HEK293 (cell line): ENCODE data around the gene STUM.
"Not testable (repeated sequence)": the region's sequence is repeated elsewhere in the genome, so short reads cannot be mapped to it uniquely, and the experiment has no call there.

Source experiments
- CTCF ChIA-PET: fragments of 350-600 bp; formaldehyde crosslinking; extraction: SDS; loops from one replicate; lab custom pipeline; 2021; ENCODE audit warnings: antibody characterized with exemption; lab: Yijun Ruan, JAX
- POLR2A ChIA-PET: fragments of 300-600 bp; formaldehyde crosslinking; extraction: SDS; loops from one replicate; lab custom pipeline; 2020; ENCODE audit warnings: antibody characterized with exemption, inconsistent platforms; lab: Yijun Ruan, JAX
- H3K27ac ChIP-seq: fragments of 200-500 bp; sonication (Bioruptor generic); 2 replicates; pipeline ENCODE4 v1.5.1; 2014; ENCODE audit warnings: low read depth, low read length, control low read depth, inconsistent platforms; ENCODE audit errors: extremely low read depth
- H3K36me3 ChIP-seq, 2 experiments: fragments of 200-500 bp in 1 of 2; sonication (Bioruptor generic) in 1 of 2; 1 replicate in 1 of 2; 2 replicates in 1 of 2; pipeline ENCODE4 v1.5.1; 2014 to 2017; ENCODE audit warnings: inconsistent platforms in 2 of 2, low read length in 2 of 2; ENCODE audit not compliant: control insufficient read depth in 2 of 2, insufficient read depth in 1 of 2
- H3K4me1 ChIP-seq: fragments of 200-500 bp; sonication (Bioruptor generic); 2 replicates; pipeline ENCODE4 v1.5.1; 2014; ENCODE audit warnings: mild to moderate bottlenecking, low read length, inconsistent platforms; ENCODE audit not compliant: control insufficient read depth, insufficient read depth
- H3K4me3 ChIP-seq: 2 replicates; pipeline ENCODE4 v1.5.1; 2011; ENCODE audit warnings: low read depth, mild to moderate bottlenecking, control low read depth, low read length, moderate library complexity
- H3K9me3 ChIP-seq: fragments of 200-500 bp; sonication (Bioruptor generic); 2 replicates; pipeline ENCODE4 v1.5.1; 2014; ENCODE audit warnings: low read depth, low read length, inconsistent platforms; ENCODE audit not compliant: control insufficient read depth, insufficient read depth
- ATF2 ChIP-seq: fragments of 450-650 bp; formaldehyde crosslinking; IDR thresholded peaks from 2 replicates; pipeline ENCODE4 v1.5.1; 2016; ENCODE audit warnings: missing biosample characterization, missing genetic modification characterization, low read depth
- BCL11A ChIP-seq: fragments of 450-650 bp; formaldehyde crosslinking; IDR thresholded peaks from 2 replicates; pipeline ENCODE4 v1.5.1; 2016; ENCODE audit warnings: low read depth, missing biosample characterization, missing genetic modification characterization
- GFI1B ChIP-seq: fragments of 450-650 bp; formaldehyde crosslinking; IDR thresholded peaks from 2 replicates; pipeline ENCODE4 v1.5.1; 2016; ENCODE audit warnings: missing biosample characterization, missing genetic modification characterization
- INSM2 ChIP-seq: fragments of 450-650 bp; formaldehyde crosslinking; IDR thresholded peaks from 2 replicates; pipeline ENCODE4 v1.5.1; 2016; ENCODE audit warnings: missing biosample characterization, missing genetic modification characterization
- KLF10 ChIP-seq: fragments of 450-650 bp; IDR thresholded peaks from 2 replicates; pipeline ENCODE4 v1.5.1; 2018; ENCODE audit warnings: missing biosample characterization, mild to moderate bottlenecking, missing genetic modification characterization
- KLF7 ChIP-seq: fragments of 450-650 bp; formaldehyde crosslinking; IDR thresholded peaks from 2 replicates; pipeline ENCODE4 v1.5.1; 2016; ENCODE audit warnings: missing biosample characterization, missing genetic modification characterization, borderline replicate concordance
- MYNN ChIP-seq: fragments of 450-650 bp; formaldehyde crosslinking; IDR thresholded peaks from 2 replicates; pipeline ENCODE4 v1.5.1; 2016; ENCODE audit warnings: missing biosample characterization, missing genetic modification characterization, borderline replicate concordance
- PRDM6 ChIP-seq: fragments of 450-650 bp; formaldehyde crosslinking; IDR thresholded peaks from 2 replicates; pipeline ENCODE4 v1.5.1; 2017; ENCODE audit warnings: missing biosample characterization, missing genetic modification characterization
- ZBTB26 ChIP-seq: fragments of 450-650 bp; formaldehyde crosslinking; optimal IDR thresholded peaks from 2 replicates; pipeline ENCODE3; 2016; ENCODE audit warnings: missing biosample characterization, mild to moderate bottlenecking, missing genetic modification characterization
- ZFHX2 ChIP-seq: fragments of 450-650 bp; formaldehyde crosslinking; conservative IDR thresholded peaks from 2 replicates; pipeline ENCODE4 v1.5.1; 2016; ENCODE audit warnings: missing biosample characterization, missing genetic modification characterization
- ZNF121 ChIP-seq: fragments of 450-650 bp; formaldehyde crosslinking; IDR thresholded peaks from 2 replicates; pipeline ENCODE4 v1.5.1; 2016; ENCODE audit warnings: missing biosample characterization, missing genetic modification characterization
- ZNF157 ChIP-seq: fragments of 450-650 bp; formaldehyde crosslinking; IDR thresholded peaks from 2 replicates; pipeline ENCODE4 v1.5.1; 2016; ENCODE audit warnings: missing biosample characterization, missing genetic modification characterization
- ZNF174 ChIP-seq: fragments of 450-650 bp; formaldehyde crosslinking; IDR thresholded peaks from 2 replicates; pipeline ENCODE4 v1.5.0; 2017; ENCODE audit warnings: missing biosample characterization, mild to moderate bottlenecking, missing genetic modification characterization
- ZNF311 ChIP-seq: fragments of 450-650 bp; formaldehyde crosslinking; IDR thresholded peaks from 2 replicates; pipeline ENCODE4 v1.5.1; 2017; ENCODE audit warnings: missing biosample characterization, missing genetic modification characterization, borderline replicate concordance
- ZNF513 ChIP-seq: fragments of 450-650 bp; IDR thresholded peaks from 2 replicates; pipeline ENCODE4 v1.5.1; 2018; ENCODE audit warnings: missing biosample characterization, missing genetic modification characterization
- ZNF529 ChIP-seq: fragments of 450-650 bp; formaldehyde crosslinking; IDR thresholded peaks from 2 replicates; pipeline ENCODE4 v1.5.1; 2017; ENCODE audit warnings: missing genetic modification characterization, missing biosample characterization; ENCODE audit not compliant: insufficient replicate concordance
- ZNF658 ChIP-seq: fragments of 450-650 bp; formaldehyde crosslinking; IDR thresholded peaks from 2 replicates; pipeline ENCODE4; 2016; ENCODE audit warnings: missing biosample characterization, missing genetic modification characterization
- ZNF670 ChIP-seq: fragments of 450-650 bp; formaldehyde crosslinking; IDR thresholded peaks from 2 replicates; pipeline ENCODE4 v1.5.1; 2016; ENCODE audit warnings: missing biosample characterization, missing genetic modification characterization, low read depth
- ZNF830 ChIP-seq: fragments of 450-650 bp; IDR thresholded peaks from 2 replicates; pipeline ENCODE4 v1.5.0; 2018; ENCODE audit warnings: missing biosample characterization, missing genetic modification characterization, low read depth, mild to moderate bottlenecking, moderate library complexity
- ZNF837 ChIP-seq: fragments of 450-650 bp; formaldehyde crosslinking; IDR thresholded peaks from 2 replicates; pipeline ENCODE4 v1.5.1; 2016; ENCODE audit warnings: missing biosample characterization, missing genetic modification characterization
- ZSCAN18 ChIP-seq: fragments of 450-650 bp; formaldehyde crosslinking; IDR thresholded peaks from 2 replicates; pipeline ENCODE4 v1.5.1; 2016; ENCODE audit warnings: missing biosample characterization, missing genetic modification characterization

Gene STUM

GRCh38 chr1:226617719-226618118, 69.2 kb downstream of the STUM start:
- H3K36me3 ChIP-seq, H3K4me3 ChIP-seq, POLR2A ChIA-PET, H3K4me1 ChIP-seq, H3K27ac ChIP-seq, H3K9me3 ChIP-seq: not testable (repeated sequence)
- peak; percentile 83 for TF ChIP-seq ZNF121 (tag by site-specific recombination)
- CTCF ChIA-PET, result interaction anchor here (1.6 to 5.0 kb wide), 2 partner anchors 9 to 10 kb away, joined by 5 to 26 read pairs; no protein-coding TSS in a partner anchor

GRCh38 chr1:226618380-226618779, 69.8 kb downstream of the STUM start:
- CTCF ChIA-PET, result interaction anchor here (0.7 to 5.0 kb wide), 4 partner anchors 8 to 19 kb away, joined by 3 to 26 read pairs (median 4); no protein-coding TSS in a partner anchor
- H3K36me3 ChIP-seq, result no peaks in the 10 kb centered on the region
- no peak overlapping the region for H3K27ac ChIP-seq
- no peaks in the 10 kb centered on the region for H3K4me1 ChIP-seq
- H3K4me3 ChIP-seq, result no peak overlapping the region
- H3K9me3 ChIP-seq, result no peaks in the 10 kb centered on the region
- POLR2A ChIA-PET, result no interaction called here
- TF ChIP-seq ZBTB26 (tag by site-specific recombination) (no peak), ZNF529 (tag by site-specific recombination) (no peak), MYNN (tag by site-specific recombination) (no peak), ZSCAN18 (tag by site-specific recombination) (no peak), INSM2 (tag by site-specific recombination) (no peak), GFI1B (no peak), ATF2 (tag by site-specific recombination) (no peak), ZNF157 (tag by site-specific recombination) (no peak), BCL11A (tag by site-specific recombination) (no peak), ZFHX2 (no peak), ZNF174 (tag by site-specific recombination) (no peak), ZNF311 (no peak), ZNF670 (no peak), ZNF837 (tag by site-specific recombination) (no peak)
- TF ChIP-seq, all 188 proteins: peak for 0

- no peaks in the 10 kb centered on the region for H3K4me1 ChIP-seq
- CTCF ChIA-PET, result interaction anchor here (0.8 to 5.0 kb wide), 4 partner anchors 7 to 71 kb away, joined by 3 to 26 read pairs (median 4); partner anchors contain the start of gene STUM
- H3K4me3 ChIP-seq, result no peak overlapping the region
- no peaks in the 10 kb centered on the region for H3K36me3 ChIP-seq
- no peaks in the 10 kb centered on the region for H3K9me3 ChIP-seq
- POLR2A ChIA-PET, result no interaction called here
- H3K27ac ChIP-seq, result no peak overlapping the region
- TF ChIP-seq KLF7 (tag by site-specific recombination) (no peak), ZNF658 (tag by site-specific recombination) (no peak), ZNF830 (no peak), ZNF513 (tag by site-specific recombination) (no peak), KLF10 (tag by site-specific recombination) (no peak), PRDM6 (no peak)
Measured at GRCh38 chr1:226619031-226619430, 70.5 kb downstream of the STUM start.
